NCI-H748 (cell line): ENCODE data around the gene CCN5.

Experiments
- DNase-seq: peaks from one replicate; lab custom pipeline; 2025; ENCODE audit not compliant: unreplicated experiment; lab: John Stamatoyannopoulos, UW

Gene CCN5

DNA sequence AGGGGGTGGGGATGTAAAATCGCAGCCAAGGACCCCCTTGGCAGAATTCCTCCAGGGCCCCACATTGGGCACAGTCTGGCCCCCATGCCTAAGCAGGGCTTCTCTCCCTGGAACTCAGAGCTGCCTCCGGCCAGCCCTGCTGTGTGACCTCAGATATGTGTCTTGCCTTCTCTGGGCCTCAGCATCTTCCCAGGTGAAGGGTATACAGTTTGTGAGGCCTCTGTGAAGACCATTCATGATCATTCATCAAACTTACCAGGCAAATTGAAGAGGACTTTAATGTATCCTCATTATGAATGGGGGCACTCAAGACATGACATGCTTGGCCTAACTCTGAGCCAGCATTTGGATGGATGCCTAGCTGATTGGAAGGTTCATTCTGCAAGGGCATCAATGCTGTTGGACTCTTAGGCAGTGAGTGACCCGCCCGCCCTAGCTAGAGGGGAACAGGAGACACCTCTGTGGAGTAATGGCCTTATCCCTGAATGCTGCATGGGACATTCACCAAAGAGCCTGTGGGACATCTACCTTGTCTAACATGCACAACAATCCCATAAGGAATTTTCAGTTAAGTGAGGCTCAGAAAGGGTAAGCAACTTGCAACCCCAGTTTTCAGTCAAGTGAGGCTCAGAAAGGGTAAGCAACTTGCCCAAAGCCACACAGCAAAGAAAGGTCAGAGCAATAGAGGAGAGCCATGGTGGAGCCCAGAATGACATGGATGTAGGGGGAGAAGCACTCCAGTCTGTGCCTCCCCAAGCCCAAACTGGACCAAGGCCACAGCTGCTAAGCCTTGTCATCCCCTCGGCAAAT is 535 bp downstream of the CCN5 start:
- DNase-seq = no peak

- no peak for DNase-seq
Measured at GRCh38 chr20:44716309-44717106, 1.3 kb downstream of the CCN5 start.

GRCh38 chr20:44717986-44718385 is 2.8 kb downstream of the CCN5 start:
- DNase-seq = no peak

DNA sequence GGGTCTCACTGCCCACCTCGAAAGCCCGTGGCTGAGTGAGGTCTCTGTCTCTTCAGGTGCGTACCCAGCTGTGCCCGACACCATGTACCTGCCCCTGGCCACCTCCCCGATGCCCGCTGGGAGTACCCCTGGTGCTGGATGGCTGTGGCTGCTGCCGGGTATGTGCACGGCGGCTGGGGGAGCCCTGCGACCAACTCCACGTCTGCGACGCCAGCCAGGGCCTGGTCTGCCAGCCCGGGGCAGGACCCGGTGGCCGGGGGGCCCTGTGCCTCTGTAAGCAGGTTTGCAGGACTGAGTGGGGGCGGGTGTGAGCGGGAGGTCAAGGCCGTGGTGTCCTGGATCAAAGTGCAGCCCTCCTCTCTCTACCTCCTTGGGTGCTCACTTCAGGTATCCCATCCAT is 4.7 kb downstream of the CCN5 start:
- DNase-seq = no peak

DNA sequence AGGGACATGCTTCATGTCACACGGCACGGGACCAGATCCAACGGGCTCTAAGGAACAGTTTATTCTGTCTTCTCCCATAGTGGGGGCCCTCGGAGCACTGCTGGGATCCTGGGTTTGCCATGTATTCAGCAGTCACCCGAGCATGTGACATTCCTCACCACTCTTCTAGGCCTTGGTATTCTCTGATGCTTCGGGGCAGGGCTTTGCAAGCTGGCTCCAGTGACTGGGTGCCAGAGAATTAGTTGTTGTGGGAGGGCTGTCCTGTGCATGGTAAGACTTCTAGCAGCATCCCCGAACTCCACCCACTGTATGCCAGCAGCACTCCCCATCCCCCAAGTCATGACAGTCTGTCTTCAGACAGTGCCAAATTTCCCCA is 5.4 kb downstream of the CCN5 start:
- DNase-seq = no peak

GRCh38 chr20:44720997-44721784 is 6.0 kb downstream of the CCN5 start:
- DNase-seq = no peak

DNA sequence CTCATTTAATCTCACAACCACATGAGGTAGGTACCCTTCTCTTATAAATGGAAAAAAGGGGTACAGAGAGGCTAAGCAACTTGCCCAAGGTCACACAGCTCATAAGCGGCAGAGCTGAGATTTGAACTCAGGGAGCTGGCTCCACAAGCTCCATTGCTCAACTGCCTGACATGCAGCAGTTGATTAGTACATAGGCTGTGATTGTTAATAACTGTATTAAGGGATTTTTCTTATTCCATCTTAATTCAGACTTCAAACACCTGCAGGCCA is 6.6 kb downstream of the CCN5 start:
- DNase-seq = no peak

DNA sequence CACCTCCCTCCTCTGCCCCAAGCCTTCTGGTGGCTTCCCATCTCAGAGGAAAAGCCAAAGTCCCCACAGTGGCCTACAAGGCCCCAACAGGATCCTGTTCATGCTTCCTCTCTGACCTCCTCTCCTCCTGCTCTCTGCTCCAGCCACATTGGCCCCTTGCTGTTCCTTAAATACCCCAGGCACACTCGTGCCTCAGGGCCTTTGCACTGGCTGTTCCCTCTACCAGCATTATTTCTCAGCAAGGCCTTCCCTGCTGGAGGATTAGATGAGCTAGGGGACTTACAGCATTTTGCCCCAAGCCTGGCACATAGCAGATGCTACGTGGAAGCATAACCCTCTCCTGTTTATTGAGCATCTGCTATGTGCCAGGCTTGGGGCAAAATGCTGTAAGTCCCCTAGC is 7.8 kb downstream of the CCN5 start:
- DNase-seq = no peak

- DNase-seq = no peak
Measured at GRCh38 chr20:44723391-44723790, 8.2 kb downstream of the CCN5 start.

GRCh38 chr20:44723798-44724362 is 8.7 kb downstream of the CCN5 start:
- DNase-seq = no peak

GRCh38 chr20:44724423-44725091 is 9.4 kb downstream of the CCN5 start:
- DNase-seq = no peak

DNA sequence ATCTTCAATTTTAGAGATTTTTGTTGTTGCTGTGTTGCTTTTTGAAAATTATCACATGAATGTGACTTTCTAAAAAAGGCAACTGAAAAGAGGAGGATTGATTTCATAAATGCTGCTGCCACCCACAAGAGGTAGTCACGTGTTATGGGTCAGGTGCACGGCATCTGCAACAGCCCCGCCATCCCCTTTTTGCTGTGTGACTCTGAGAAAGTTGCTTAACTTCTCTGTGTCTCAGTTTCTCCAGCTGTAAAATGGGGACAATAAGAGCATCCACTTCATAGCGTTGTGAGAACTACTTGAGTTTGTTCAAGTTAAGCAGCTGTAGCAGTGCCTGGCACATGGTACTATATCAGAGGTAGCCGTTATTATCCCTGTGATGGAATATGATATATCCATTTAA is 10.7 kb downstream of the CCN5 start:
- no peak for DNase-seq

DNA sequence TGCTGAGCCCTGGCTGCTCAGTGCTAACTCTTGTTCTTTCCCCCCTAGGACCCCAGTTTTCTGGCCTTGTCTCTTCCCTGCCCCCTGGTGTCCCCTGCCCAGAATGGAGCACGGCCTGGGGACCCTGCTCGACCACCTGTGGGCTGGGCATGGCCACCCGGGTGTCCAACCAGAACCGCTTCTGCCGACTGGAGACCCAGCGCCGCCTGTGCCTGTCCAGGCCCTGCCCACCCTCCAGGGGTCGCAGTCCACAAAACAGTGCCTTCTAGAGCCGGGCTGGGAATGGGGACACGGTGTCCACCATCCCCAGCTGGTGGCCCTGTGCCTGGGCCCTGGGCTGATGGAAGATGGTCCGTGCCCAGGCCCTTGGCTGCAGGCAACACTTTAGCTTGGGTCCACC is 11.9 kb downstream of the CCN5 start:
- no peak for DNase-seq

- no peak for DNase-seq
Measured at GRCh38 chr20:44727651-44728050, 12.5 kb downstream of the CCN5 start.

DNA sequence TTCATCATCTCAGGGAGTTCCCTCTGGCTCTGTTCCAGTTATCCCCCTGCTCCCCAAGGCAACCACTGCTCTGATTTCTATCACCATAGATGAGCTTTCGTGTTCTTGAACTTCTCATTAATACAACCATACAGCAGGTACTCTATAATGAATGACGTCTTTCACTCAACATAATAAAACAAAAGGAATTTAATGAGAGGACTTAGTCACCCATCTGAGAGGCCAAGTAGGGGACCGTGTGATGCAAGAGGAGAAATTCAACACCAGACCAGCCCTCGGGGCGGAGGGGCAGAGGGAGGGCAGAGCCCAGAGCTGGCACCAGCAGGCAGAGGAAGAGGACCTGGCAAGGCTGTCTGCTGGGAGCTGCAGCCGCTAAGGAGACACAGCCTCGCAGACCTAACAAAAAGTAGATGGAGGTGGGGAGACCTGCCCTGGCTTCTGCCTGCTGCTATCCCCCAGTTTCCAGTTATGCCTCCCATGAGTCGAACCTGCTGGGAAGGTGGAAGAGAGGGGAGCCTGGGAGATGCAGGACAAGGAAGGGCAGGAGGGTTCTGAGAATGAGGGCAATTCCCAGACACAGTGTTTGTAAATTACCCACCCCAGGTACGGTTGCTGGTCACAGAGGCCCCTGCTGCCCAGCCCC is 13.8 kb downstream of the CCN5 start:
- peak; percentile 48 for DNase-seq

- no peak for DNase-seq
Measured at GRCh38 chr20:44730441-44730840, 15.3 kb downstream of the CCN5 start.

DNA sequence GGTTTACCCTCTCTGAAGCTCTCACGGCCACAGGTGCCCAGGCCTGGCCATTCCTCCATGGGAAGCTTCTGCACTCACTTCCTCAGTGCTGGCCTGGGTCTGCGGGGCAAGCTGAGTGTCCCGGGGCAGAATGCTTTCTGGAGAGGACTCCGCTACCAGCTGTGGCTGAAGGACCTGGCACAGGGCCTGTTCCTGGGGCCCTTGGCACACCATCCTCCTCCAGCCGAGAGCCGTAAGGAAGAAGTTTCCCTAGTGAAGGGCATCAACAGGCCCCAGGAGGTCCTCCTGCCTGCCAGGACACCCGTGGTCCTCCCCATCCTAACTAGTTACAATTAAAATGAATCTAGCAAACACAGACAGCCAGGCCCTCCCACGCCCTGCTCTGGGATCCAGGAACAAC is 16.5 kb downstream of the CCN5 start:
- DNase-seq = no peak

DNA sequence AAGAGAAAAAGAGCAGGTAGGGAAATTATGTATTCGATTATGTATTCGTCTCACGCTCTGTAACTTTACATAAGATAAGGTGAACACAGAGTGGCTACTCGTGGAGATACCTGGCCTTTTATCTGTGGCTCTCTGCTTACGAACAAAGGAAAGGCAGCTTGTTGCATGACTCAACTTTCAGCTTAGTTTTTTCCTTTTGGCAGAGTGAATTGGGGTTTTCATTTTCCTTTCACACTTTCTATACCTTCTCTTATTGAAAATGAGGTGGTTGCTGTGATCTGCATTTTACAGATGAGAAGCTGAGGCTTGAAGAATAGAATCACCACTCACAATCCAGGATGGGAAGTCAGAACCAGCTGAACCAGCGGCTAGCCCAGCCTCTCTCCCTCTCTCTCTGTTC is 17.2 kb downstream of the CCN5 start:
- no peak for DNase-seq

DNA sequence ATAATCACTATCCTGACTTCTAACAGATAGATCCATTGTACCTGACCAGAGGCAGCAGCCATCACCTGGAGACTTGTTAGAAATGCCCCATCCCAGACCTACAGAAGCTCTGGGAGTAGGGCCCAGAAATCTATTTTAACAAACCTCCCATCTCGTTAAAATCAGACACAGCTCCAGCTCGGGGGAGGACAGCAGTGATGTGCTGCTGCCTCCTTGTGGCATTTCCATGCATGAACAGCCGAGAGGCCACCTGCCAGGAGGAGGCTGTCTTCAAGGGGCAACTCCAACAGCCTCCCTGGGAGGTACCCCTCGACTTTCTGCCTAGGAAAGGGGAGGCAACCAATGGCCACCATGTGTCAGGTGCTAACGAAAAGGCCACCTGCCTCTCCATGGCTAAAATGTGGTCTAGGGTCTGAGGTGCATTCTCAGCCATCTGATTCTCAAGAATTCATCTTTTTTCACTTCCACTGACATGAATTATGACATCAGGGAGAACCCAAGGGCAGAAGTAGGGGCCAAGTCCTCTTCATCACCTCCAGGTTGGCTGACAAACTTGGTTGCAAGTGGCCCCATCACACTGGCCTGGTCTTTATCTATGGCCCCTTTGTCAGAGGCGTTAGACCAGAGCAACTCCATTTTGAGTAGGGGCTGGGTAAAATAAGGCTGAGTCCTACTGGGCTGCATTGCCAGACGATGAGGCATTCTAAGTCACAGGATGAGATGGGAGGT is 18.3 kb downstream of the CCN5 start:
- peak; percentile 43 for DNase-seq

DNA sequence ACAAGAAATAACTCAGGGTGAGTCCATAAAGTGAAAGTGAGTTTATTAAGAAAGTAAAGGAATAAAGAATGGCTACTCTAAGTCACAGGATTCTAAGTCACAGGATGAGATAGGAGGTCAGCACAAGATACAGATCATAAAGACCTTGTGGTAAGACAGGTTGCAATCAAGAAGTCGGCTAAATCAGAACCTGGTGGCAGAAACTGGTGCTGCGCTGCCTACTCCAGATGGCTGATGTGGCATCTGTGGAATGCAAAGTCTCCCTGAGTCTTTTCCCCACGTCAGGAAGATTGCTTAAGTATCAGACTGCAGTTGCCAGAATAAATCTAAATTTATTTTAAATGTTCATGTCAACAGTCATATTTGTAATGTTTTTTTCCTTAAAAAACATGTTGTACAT is 19.8 kb downstream of the CCN5 start:
- no peak for DNase-seq
